ENCODE results near the gene ZNF660.
A peak's percentile ranks its signal among the peaks of the same experiment; 100 is the strongest.
"Not testable (repeated sequence)": the region's sequence is repeated elsewhere in the genome, so short reads cannot be mapped to it uniquely, and the experiment has no call there.

ZNF660 gene

GRCh38 chr3:44584646-44585501, at the start of gene ZNF660:
Gene ZNF660, plus strand, starts transcription at chr3:44584964. Its CDS starts 9,230 bp downstream, at chr3:44594194.
- Histone ChIP-seq H3K4me1 (ENCODE audit: control insufficient read depth, low read length) (peaks cover 3% of the 10 kb centered on the region; the same call in 1 of the 2 replicates), H4K20me1 (ENCODE audit: control insufficient read depth, insufficient read depth, low read depth, low read length) (no peaks in the 10 kb centered on the region), H3K9me3 (ENCODE audit: control insufficient read depth, insufficient read depth, low read length) (no peaks in the 10 kb centered on the region), H3K4me2 (ENCODE audit: low read length) (peak within 1 kb of the TSS; percentile 71), H3K36me3 (ENCODE audit: control insufficient read depth, low read length) (no peaks in the 10 kb centered on the region), H3K27ac (ENCODE audit: low read depth, low read length) (no peak within 1 kb of the TSS), H3K9me2 (replicated peaks; ENCODE audit: control insufficient read depth, low read length) (no peaks in the 10 kb centered on the region), H3K27me3 (ENCODE audit: control insufficient read depth, low read length) (peaks cover 8% of the 10 kb centered on the region), H3K4me3 (ENCODE audit: low read length) (peak within 1 kb of the TSS; percentile 74), H3K79me2 (ENCODE audit: control insufficient read depth, low read length) (no peaks in the 10 kb centered on the region), H3F3A (ENCODE audit: control insufficient read depth, insufficient read depth) (no peaks in the 10 kb centered on the region)
- TF ChIP-seq EZH2phosphoT487 (IDR thresholded peaks at IDR 0.05; ENCODE audit: borderline replicate concordance, low read length), result no peak
- TF ChIP-seq, protein P1, sequence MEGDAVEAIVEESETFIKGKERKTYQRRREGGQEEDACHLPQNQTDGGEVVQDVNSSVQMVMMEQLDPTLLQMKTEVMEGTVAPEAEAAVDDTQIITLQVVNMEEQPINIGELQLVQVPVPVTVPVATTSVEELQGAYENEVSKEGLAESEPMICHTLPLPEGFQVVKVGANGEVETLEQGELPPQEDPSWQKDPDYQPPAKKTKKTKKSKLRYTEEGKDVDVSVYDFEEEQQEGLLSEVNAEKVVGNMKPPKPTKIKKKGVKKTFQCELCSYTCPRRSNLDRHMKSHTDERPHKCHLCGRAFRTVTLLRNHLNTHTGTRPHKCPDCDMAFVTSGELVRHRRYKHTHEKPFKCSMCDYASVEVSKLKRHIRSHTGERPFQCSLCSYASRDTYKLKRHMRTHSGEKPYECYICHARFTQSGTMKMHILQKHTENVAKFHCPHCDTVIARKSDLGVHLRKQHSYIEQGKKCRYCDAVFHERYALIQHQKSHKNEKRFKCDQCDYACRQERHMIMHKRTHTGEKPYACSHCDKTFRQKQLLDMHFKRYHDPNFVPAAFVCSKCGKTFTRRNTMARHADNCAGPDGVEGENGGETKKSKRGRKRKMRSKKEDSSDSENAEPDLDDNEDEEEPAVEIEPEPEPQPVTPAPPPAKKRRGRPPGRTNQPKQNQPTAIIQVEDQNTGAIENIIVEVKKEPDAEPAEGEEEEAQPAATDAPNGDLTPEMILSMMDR (IDR thresholded peaks at IDR 0.05; ENCODE audit: low read depth, low read length, poor library complexity, severe bottlenecking), result no peak

GRCh38 chr3:44535364-44535763, 49.4 kb upstream of the ZNF660 start:
- Histone ChIP-seq H3F3A (ENCODE audit: control insufficient read depth, insufficient read depth) (no peaks in the 10 kb centered on the region), H3K79me2 (ENCODE audit: control insufficient read depth, low read length) (no peaks in the 10 kb centered on the region), H3K36me3 (ENCODE audit: control insufficient read depth, low read length) (no peaks in the 10 kb centered on the region), H4K20me1 (ENCODE audit: control insufficient read depth, insufficient read depth, low read depth, low read length) (0 out of 2 replicates have a peak, but pooled peaks cover 2% of the 10 kb centered on the region), H3K4me1 (ENCODE audit: control insufficient read depth, low read length) (no peaks in the 10 kb centered on the region), H3K9me2 (replicated peaks; ENCODE audit: control insufficient read depth, low read length) (no peaks in the 10 kb centered on the region), H3K4me3 (ENCODE audit: low read length) (no peak overlapping the region), H3K27me3 (ENCODE audit: control insufficient read depth, low read length) (peaks cover 16% of the 10 kb centered on the region), H3K9me3 (ENCODE audit: control insufficient read depth, insufficient read depth, low read length) (no peaks in the 10 kb centered on the region), H3K27ac (ENCODE audit: low read depth, low read length) (no peak overlapping the region), H3K4me2 (ENCODE audit: low read length) (no peak overlapping the region)
- no peak for TF ChIP-seq EZH2phosphoT487 (IDR thresholded peaks at IDR 0.05; ENCODE audit: borderline replicate concordance, low read length)
- TF ChIP-seq, protein P1 (IDR thresholded peaks at IDR 0.05; ENCODE audit: low read depth, low read length, poor library complexity, severe bottlenecking), result no peak

DNA sequence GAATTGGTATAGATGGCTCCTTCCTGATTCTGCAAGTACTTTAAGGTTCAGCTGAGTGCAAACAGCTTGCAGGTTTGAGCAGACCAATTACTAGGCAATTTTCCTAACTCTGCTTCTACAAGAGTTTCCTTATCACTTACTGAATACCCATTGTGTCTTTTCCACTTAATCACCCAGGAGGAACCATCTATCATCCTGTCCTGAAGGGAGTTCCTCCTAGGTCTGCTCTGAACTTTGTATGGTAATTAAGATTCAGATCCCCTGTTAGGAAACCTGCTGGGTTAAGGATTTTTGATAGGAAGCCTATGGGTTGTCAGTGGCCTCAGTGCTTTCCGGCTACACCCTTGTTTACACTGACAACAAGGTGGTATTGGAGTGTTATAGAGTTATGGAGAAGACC, 40.0 kb upstream of the ZNF660 start:
- H3K36me3 ChIP-seq (ENCODE audit: control insufficient read depth, low read length); H3F3A ChIP-seq (ENCODE audit: control insufficient read depth, insufficient read depth); H3K4me3 ChIP-seq (ENCODE audit: low read length); H3K9me3 ChIP-seq (ENCODE audit: control insufficient read depth, insufficient read depth, low read length); H3K27ac ChIP-seq (ENCODE audit: low read depth, low read length); H4K20me1 ChIP-seq (ENCODE audit: control insufficient read depth, insufficient read depth, low read depth, low read length); H3K79me2 ChIP-seq (ENCODE audit: control insufficient read depth, low read length); H3K4me1 ChIP-seq (ENCODE audit: control insufficient read depth, low read length); H3K9me2 ChIP-seq (replicated peaks; ENCODE audit: control insufficient read depth, low read length); H3K27me3 ChIP-seq (ENCODE audit: control insufficient read depth, low read length); H3K4me2 ChIP-seq (ENCODE audit: low read length): not testable (repeated sequence)

Data from DOHH2 (cell line).